GM11168 (cell line): ENCODE results near the gene SLC49A4.

Experiments
- in situ Hi-C: fragments of 300-500 bp; cut with MboI; formaldehyde crosslinking; loops from one replicate; pipeline ENCODE4 v1.12.0; 2022; ENCODE audit warnings: low sequenced_read_pairs; ENCODE audit not compliant: unreplicated experiment

SLC49A4 gene

GRCh38 chr3:122893754-122894668 lies 99.1 kb downstream of the SLC49A4 start:
- in situ Hi-C loops, result no loop called here

GRCh38 chr3:122898298-122898697 lies 103.4 kb downstream of the SLC49A4 start:
- in situ Hi-C loops, result no loop called here

- in situ Hi-C loops, result no loop called here
Measured at GRCh38 chr3:122902326-122902725, 107.5 kb downstream of the SLC49A4 start.

- in situ Hi-C loops, result no loop called here
Measured at GRCh38 chr3:122903171-122903570, 108.3 kb downstream of the SLC49A4 start.

- in situ Hi-C loops, result no loop called here
Measured at GRCh38 chr3:122907471-122907870, 112.6 kb downstream of the SLC49A4 start.

- in situ Hi-C loops, result no loop called here
Measured at GRCh38 chr3:122908251-122908650, 113.4 kb downstream of the SLC49A4 start.

DNA sequence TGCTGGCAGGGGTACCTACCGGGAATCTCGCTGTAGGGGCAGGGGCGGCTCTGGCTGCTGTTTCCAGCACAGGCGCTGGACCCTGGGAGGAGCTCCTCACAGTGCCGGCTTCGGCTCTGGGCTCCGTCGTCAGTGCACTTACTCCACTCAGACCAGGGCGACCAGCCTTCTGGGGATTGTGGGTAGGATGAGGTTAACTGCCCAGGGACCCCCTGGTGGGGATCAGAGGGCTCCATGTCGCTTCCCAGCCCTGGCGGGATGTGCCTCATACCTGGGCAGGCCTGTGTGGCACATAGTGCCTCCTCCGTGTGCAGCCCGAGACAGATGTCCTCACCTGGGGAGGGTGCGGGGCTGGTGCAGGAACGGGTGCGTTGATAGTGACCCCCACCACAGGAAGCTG lies 117.0 kb downstream of the SLC49A4 start:
- in situ Hi-C loops, result no loop called here

DNA sequence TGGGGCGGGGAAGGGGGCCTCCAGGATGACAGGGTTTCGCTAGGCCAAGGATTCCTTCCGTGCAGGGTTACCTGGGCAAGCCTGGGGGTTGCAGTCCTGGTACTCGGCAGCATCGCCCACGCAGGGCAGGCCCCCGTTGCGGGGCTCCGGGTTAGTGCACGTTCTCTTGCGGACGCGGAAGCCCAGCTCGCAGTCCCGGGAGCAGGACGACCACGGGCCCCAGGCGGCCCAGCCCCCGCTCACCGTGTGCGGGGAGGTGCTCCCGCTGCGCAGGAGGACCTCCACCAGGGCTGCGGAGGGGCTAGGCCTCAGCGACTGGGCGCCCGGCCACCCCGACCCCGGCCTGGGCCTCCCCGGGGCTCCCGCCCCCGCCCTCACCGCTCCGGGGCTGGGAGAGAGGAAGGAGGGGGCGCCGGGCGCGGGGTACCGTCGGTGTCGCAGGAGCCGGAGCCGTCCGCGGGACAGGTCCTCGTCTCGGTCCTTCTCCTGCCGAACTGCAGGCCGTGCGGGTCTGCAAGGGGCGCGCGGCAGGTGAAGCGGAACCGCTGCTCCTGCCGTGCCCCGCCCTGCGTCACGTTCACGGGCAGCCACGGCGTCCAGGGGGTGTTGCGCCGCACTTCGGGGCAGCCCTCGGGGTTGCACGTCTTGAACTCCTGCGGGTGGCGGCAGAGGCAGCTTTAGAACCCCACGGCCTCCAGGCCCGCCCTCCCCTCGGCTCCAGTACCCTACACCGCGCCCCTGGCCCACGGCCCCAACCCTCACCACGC lies 118.1 kb downstream of the SLC49A4 start:
- in situ Hi-C loops, result no loop called here

DNA sequence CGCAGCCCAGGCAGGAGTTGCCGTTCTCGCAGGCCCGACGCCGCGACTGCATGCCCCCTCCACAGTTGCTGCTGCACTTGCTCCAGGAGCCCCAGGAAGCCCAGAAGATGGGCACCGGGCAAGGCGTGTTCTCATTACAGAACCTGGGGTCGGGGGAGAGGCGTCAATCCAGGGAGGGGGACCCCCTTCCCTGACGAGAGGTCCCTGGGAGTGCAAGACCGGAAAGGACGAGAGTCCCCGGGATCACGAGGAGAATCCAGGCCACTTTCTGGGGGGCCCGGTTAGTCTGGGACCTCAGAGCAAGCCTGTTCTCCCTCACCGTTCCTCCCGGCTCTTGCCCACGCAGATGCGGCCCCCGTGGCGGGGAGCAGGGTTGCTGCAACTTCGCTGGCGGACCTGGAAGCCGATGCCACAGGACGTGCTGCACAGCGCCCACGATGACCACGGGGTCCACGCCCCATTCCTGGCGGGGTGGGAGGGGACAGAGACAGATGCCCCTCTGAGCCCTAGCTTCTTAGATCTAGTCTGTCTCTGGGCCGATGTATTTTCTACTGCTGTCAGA lies 118.8 kb downstream of the SLC49A4 start:
- in situ Hi-C loops, result no loop called here

DNA sequence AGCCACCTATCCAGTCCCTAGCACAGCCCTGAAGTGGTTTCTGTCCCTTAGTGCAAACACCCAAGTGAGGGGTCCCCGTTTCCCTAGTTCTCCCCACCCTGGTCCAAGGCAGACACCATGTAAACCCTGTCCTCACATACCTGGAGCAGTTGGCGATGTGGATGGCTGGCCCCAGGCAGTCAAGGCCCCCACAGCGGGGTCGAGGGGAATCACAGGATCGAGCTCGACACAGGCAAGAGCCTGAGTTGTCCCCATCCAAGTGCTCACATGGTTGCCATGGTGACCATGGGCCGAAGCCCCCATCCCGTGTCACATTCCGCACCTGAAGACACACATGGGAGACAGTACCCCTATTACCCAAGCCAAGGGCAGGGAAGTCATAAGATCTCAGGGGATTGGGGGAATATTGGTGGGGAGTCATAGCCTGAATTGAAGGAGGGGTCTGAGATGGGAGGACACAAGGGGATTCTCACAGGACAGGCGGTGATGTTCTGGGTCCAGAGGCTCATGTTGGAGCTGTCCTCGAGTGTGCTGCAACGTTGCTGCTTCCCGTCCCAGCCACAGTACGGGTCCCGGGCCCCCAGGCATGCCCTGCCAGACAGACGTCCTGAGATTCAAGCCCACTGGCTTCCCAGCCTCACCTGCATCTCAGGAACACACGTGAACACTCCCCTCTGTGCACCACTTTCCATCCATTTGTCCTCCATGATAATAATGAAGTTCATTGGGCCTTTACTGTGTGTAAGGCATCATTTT lies 120.6 kb downstream of the SLC49A4 start:
- in situ Hi-C loops, result no loop called here

GRCh38 chr3:122916084-122916483 lies 121.2 kb downstream of the SLC49A4 start:
- in situ Hi-C loops, result no loop called here

DNA sequence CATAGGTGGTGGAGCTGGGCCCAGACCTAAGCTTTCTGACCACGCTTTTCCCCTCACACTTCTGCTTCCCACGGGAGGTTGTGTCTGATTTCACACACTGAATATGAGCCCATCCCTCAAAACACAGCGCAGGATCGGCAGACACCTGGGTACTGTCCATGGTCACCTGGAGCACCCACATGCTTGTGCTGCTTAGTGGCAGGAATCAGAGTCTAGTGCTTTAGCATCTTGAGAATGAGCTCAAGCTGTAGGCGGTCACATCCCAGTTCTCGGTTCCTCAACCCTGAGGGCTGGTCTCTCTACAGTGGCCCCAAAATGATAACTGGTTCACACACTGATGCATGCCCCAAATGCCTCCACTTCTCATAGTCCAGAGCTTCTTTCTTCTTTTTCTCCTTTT lies 121.7 kb downstream of the SLC49A4 start:
- in situ Hi-C loops, result no loop called here

DNA sequence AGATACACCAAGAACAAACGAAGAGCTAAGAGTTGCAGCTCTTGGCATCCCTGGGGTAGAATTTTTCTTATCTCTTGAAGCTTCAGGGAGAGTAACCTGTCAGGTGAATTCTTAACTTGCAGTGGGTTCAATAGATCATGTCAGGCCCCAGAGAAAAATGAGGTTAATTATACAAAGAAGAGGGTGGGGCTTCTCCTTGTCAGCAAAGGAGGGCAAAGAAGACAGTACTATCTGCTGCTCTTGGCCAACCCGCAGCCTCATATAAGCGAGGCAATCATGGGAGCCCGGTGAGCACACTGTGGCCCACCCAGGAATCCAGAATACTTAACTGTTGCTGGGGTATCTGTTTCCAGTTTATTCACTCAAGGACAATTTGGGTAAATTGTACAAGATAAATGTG lies 122.5 kb downstream of the SLC49A4 start:
- in situ Hi-C loops, result no loop called here

GRCh38 chr3:122918576-122919290 lies 123.9 kb downstream of the SLC49A4 start:
- in situ Hi-C loops, result no loop called here

GRCh38 chr3:122919291-122919610 lies 124.4 kb downstream of the SLC49A4 start:
- in situ Hi-C loops, result no loop called here

DNA sequence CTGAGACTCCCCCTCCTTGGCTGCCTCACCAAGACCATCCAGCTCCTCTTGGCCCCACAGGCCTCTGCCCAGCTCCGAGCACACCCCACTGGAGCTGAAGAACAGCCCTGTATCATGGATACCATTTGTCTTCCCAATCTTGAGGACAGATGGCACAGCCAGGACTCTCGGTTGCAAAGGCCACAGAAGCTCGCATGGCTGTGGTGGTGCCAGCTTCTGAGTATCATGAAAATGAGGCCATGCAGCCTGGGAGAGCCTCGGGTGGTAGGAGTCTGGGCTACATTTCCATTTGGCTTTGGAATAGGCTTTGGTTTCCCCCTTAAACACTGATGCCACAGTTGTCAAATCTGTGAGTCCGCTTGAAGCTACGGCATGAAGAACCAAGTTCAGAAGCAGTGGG lies 126.1 kb downstream of the SLC49A4 start:
- in situ Hi-C loops, result no loop called here

- in situ Hi-C loops, result no loop called here
Measured at GRCh38 chr3:122921791-122922651, 127.2 kb downstream of the SLC49A4 start.

GRCh38 chr3:122923611-122924010 lies 128.7 kb downstream of the SLC49A4 start:
- in situ Hi-C loops, result no loop called here

GRCh38 chr3:122924056-122924455 lies 129.2 kb downstream of the SLC49A4 start:
- in situ Hi-C loops, result no loop called here
